Measurements from ENCODE around the gene TRIM54. TPM values are rescaled to one million over a fixed set of nuclear protein-coding genes. Genes with fewer than 3 reads are reported as not detected.
A peak's percentile ranks its signal among the peaks of the same experiment; 100 is the strongest.

TRIM54 gene
- total and polyA plus RNA-seq, 9 of the 15 experiments (the other 6 are each of a cell fraction or from before 2014, with no cell fraction given): not detected

DNA sequence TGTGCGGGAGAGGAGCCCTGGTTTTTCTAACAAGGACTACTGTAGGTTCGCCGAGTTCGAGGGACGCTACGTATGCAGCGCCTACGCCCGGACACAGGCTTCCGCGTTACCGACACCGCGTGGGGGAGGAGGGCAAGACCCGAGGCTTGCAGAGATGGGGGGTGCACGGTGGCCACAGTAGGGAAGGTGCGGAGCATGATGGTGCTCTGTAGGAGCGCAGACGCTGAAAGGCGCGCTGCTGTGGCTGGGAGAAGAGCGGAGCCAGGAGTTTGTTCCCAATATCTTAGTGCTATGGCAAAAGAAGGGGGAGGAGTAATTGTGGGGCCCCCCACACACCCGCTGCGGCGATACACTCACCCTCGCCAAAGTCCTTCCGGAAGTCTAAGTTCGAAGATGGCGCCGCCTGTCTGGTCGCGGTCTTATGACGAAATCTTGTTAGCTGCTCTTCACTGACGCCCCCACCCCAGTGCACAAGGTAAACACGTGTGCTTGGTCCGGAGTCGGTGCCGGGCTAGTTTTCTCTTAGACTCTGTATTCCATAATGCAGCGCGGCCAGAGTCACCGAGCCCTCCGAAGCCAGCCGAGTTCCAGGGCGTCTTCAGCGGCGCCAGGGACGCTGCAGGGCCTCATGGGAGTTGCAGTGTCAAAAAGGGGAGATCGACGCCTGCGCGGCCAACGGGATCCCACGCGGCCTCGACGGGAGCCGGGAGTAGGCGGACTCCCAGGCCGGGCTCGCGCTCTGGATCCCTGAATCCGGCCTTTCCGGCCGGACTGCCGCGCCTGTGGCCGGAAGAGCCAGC, 74.4 kb downstream of the TRIM54 start, which contains the start of gene GTF3C2 (continued):
- TF ChIP-seq TRIM25 (IDR thresholded peaks at IDR 0.05; ENCODE audit: borderline replicate concordance): no peak
- TF ChIP-seq SUPT5H (IDR thresholded peaks at IDR 0.05): peak; percentile 74
- TF ChIP-seq, protein P1, sequence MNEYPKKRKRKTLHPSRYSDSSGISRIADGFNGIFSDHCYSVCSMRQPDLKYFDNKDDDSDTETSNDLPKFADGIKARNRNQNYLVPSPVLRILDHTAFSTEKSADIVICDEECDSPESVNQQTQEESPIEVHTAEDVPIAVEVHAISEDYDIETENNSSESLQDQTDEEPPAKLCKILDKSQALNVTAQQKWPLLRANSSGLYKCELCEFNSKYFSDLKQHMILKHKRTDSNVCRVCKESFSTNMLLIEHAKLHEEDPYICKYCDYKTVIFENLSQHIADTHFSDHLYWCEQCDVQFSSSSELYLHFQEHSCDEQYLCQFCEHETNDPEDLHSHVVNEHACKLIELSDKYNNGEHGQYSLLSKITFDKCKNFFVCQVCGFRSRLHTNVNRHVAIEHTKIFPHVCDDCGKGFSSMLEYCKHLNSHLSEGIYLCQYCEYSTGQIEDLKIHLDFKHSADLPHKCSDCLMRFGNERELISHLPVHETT (CRISPR knock-in tag; conservative IDR thresholded peaks at IDR 0.05 in 1 of 2, IDR thresholded peaks at IDR 0.05 in 1 of 2): peak in 1 of 2 experiments; percentile 77; a peak in 1 of 4 replicates
- peak; percentile 40 for TF ChIP-seq MBD2 (IDR thresholded peaks at IDR 0.05; ENCODE audit: borderline replicate concordance, low read depth)
- no peak for TF ChIP-seq MAFG (tag; conservative IDR thresholded peaks at IDR 0.05)
- TF ChIP-seq PRMT5 (CRISPR knock-in tag; IDR thresholded peaks at IDR 0.05): 0 out of 2 replicates have a peak, but pooled peaks have one; percentile 61
- TF ChIP-seq, protein P2, sequence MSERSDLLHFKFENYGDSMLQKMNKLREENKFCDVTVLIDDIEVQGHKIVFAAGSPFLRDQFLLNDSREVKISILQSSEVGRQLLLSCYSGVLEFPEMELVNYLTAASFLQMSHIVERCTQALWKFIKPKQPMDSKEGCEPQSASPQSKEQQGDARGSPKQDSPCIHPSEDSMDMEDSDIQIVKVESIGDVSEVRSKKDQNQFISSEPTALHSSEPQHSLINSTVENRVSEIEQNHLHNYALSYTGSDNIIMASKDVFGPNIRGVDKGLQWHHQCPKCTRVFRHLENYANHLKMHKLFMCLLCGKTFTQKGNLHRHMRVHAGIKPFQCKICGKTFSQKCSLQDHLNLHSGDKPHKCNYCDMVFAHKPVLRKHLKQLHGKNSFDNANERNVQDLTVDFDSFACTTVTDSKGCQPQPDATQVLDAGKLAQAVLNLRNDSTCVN (CRISPR knock-in tag; IDR thresholded peaks at IDR 0.05): no peak
- TF ChIP-seq ZNF764 (CRISPR knock-in tag; IDR thresholded peaks at IDR 0.05; ENCODE audit: low read depth): no peak
- TF ChIP-seq MXI1 (IDR thresholded peaks at IDR 0.05; ENCODE audit: low read depth, low read length): peak; percentile 91
- no peak for TF ChIP-seq ATF4 (CRISPR knock-in tag; IDR thresholded peaks at IDR 0.05)
- TF ChIP-seq ZNF23 (CRISPR knock-in tag; IDR thresholded peaks at IDR 0.05): no peak
- TF ChIP-seq, protein P3, sequence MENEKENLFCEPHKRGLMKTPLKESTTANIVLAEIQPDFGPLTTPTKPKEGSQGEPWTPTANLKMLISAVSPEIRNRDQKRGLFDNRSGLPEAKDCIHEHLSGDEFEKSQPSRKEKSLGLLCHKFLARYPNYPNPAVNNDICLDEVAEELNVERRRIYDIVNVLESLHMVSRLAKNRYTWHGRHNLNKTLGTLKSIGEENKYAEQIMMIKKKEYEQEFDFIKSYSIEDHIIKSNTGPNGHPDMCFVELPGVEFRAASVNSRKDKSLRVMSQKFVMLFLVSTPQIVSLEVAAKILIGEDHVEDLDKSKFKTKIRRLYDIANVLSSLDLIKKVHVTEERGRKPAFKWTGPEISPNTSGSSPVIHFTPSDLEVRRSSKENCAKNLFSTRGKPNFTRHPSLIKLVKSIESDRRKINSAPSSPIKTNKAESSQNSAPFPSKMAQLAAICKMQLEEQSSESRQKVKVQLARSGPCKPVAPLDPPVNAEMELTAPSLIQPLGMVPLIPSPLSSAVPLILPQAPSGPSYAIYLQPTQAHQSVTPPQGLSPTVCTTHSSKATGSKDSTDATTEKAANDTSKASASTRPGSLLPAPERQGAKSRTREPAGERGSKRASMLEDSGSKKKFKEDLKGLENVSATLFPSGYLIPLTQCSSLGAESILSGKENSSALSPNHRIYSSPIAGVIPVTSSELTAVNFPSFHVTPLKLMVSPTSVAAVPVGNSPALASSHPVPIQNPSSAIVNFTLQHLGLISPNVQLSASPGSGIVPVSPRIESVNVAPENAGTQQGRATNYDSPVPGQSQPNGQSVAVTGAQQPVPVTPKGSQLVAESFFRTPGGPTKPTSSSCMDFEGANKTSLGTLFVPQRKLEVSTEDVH (IDR thresholded peaks at IDR 0.05; ENCODE audit: low read depth, partially characterized antibody): peak; percentile 85
- no peak for TF ChIP-seq SRSF7 (optimal IDR thresholded peaks at IDR 0.05; ENCODE audit: low read depth, low read length)
- TF ChIP-seq MAZ (CRISPR knock-in tag; conservative IDR thresholded peaks at IDR 0.05 in 1 of 2, IDR thresholded peaks at IDR 0.05 in 1 of 2): peak; percentile 95 to 99
- TF ChIP-seq NR1H2 (CRISPR knock-in tag; IDR thresholded peaks at IDR 0.05): no peak
- TF ChIP-seq ZBTB43 (CRISPR knock-in tag; IDR thresholded peaks at IDR 0.05): no peak
- no peak for TF ChIP-seq ZKSCAN8 (CRISPR knock-in tag; IDR thresholded peaks at IDR 0.05)
